22Rv1 (cell line): ENCODE measurements around the gene DMRTB1.

Experiments
- H3K27ac ChIP-seq: fragments of 450-650 bp; 2 replicates; pipeline ENCODE4 v1.5.1; 2017
- ZFX ChIP-seq: fragments of 450-650 bp; IDR thresholded peaks from 2 replicates; pipeline ENCODE4 v1.6.1; 2017; ENCODE audit warnings: antibody characterized with exemption, borderline replicate concordance
- TF ChIP-seq, protein P1 (sequence below): fragments of 450-650 bp; IDR thresholded peaks from 2 replicates; pipeline ENCODE4 v1.5.1; 2017; ENCODE audit warnings: mild to moderate bottlenecking

The DMRTB1 gene

DNA sequence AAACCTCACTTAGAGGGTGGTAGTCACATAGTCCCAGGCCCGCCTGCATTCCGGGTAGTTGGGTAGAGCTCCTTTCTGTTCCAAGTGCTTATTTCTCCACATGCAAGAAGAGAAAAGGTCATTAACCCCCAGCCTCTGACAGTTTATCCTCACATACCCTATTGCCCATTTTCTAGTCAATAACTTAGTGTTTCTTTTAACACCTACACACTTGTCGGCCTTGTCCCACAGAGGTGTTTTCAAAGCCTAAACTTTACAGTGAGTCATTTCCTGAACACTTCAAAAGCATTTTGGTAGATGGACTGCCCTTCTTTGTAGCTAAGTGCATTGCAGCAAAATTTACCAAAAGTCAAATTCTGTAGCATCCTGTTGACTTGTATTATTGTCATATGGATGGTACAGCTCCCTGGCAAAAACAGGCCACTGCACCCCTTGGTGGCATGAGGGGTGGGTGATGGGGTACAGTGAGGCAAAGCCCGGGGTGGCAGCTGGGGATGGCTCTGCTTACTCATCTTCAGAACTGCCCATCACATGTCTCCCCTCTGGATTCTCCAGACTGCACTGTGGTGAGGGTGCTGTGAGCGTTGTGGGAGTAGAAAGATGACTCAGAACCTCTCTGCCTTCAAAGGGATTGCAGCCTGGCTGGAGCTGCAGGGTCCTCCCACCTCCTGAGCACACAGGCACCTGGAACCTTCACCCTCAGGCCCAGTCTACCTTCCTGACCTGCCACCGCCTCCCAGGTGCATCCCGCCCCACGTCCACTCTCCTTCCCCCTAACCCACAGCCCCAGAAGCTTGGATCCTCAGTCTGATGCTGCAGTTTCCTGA lies 45.8 kb upstream of the DMRTB1 start:
- TF ChIP-seq, protein P1, sequence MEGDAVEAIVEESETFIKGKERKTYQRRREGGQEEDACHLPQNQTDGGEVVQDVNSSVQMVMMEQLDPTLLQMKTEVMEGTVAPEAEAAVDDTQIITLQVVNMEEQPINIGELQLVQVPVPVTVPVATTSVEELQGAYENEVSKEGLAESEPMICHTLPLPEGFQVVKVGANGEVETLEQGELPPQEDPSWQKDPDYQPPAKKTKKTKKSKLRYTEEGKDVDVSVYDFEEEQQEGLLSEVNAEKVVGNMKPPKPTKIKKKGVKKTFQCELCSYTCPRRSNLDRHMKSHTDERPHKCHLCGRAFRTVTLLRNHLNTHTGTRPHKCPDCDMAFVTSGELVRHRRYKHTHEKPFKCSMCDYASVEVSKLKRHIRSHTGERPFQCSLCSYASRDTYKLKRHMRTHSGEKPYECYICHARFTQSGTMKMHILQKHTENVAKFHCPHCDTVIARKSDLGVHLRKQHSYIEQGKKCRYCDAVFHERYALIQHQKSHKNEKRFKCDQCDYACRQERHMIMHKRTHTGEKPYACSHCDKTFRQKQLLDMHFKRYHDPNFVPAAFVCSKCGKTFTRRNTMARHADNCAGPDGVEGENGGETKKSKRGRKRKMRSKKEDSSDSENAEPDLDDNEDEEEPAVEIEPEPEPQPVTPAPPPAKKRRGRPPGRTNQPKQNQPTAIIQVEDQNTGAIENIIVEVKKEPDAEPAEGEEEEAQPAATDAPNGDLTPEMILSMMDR = no peak
- no peak overlapping the region for H3K27ac ChIP-seq

DNA sequence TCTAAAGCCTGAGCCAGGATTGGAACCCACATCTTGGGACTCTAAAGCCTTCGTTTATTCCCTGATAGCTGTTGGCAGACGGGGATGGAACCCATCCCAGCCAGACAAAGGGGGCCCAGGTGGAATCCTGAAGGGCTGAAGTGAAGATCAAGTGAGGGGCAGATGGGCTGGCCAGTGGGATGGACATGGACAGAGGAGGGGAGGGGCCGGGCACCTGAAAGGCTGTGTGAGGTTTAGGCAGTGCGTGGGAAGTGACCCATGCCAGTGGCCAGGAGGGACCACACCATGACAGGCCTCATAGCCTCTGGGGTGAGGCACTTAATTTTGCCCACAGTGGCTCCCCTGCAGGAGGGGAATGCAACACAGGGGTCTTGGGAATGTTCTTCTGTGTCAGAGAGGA lies 44.6 kb upstream of the DMRTB1 start:
- no peak overlapping the region for H3K27ac ChIP-seq
- no peak for TF ChIP-seq ZFX
- TF ChIP-seq, protein P1 = no peak

DNA sequence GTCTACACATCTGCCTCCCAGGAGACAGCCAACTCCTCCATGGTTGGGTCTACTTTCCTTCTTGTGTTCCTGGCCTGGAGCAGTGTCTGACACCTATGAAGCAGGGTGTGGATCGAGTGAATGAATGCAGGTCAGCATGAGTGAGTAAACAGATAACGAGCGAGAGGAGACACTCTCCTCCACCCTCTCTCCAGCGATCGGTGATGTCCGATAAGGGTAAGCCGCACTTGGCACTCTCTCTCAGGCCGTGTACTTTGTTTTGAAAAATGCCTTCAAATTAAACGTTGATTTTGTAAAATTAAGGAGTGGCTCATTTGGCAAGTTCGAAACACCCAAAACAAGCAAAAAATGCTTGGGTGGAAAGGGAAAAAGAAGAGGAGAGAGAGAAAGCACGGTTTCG lies 43.8 kb upstream of the DMRTB1 start:
- TF ChIP-seq, protein P1 = no peak
- TF ChIP-seq ZFX = no peak
- no peak overlapping the region for H3K27ac ChIP-seq

DNA sequence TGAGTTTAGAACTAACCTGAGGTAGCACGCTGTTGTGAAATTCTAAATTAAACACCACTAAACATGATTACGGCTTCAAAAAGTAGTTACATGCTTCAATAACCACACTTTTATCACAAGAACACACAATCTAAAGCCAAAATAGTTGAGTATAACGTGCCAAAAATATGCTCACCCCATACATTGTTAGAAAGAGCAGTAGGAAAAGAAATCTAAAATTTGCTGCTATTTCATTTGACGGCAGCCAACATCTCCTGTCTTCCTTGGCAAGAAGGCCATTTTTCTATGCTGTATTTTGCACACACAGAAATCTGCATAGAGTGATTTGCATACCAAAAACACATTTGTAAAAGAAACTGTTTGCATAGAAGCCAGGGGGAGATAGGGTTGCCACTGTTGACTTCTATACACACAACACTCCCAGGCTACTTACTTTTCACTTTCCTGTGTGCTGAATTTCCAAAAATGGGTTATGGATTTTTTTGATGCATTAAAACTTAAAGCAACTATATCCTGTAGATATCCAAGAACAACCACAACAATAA lies 42.9 kb upstream of the DMRTB1 start:
- TF ChIP-seq ZFX = no peak
- TF ChIP-seq, protein P1 = no peak
- no peak overlapping the region for H3K27ac ChIP-seq

DNA sequence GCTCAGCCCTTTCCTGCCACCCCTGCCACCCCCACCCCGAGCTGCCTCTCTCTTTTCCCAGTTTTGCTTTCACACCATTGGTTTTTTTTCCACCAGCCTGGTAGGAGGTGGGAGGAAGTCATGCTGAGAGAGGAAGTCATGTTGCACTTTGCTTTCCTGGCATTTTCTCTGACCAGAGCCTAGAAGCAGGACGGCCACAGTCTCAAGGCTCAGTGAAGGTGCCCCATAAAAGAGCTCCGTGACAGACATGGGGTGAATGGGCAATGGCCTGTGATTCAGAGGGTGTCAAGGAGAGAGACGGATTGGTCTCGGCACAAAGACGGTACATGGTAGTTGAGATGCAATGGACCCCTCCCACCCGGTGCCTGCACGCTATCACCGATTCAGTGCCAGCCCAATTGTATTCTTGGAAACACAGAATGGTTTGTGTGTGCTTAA lies 42.1 kb upstream of the DMRTB1 start:
- H3K27ac ChIP-seq = no peak overlapping the region
- TF ChIP-seq ZFX = no peak
- TF ChIP-seq, protein P1 = no peak

DNA sequence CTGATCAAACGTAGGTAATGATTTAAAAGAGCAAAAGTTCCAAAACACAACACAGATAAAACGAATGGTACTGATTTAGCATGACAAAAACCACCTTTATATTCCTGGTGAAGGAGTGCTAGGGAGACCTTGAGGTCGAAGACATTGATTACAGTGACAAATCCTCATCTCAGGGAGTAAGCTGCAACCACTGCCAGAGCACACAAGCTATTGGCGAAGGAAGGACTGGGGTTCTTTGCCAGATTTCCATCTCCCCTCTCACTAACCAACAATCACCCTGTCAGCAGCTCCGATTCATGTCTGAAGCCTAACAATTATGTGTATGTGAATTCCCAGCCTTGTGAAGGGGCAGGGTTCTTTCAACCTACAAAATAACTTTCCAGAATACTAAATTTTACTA lies 40.2 kb upstream of the DMRTB1 start:
- TF ChIP-seq, protein P1 = no peak
- TF ChIP-seq ZFX = no peak
- no peak overlapping the region for H3K27ac ChIP-seq

DNA sequence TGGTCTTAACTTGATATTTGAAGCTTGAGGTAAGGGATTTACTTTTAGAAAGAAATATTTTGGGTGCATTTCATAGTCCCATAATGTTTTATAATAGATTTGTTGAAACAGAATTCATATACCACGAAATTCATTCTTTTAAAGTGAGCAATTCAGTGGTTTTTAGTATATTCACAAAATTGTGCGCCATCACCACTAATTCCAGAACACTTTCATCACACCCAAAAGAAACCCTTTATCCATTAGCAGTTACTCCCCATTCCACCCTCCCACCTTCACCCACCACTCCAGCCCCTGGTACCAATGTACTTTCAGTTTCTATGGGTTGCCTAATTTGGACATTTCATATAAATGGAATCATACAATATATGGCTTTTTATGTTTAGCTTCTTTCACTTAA lies 38.9 kb upstream of the DMRTB1 start:
- no peak overlapping the region for H3K27ac ChIP-seq
- no peak for TF ChIP-seq ZFX
- TF ChIP-seq, protein P1 = no peak
